HepG2 (cell line): Measurements from ENCODE around the gene PRKAR1A. TPM values are rescaled to one million over a fixed set of nuclear protein-coding genes. Genes with fewer than 3 reads are reported as not detected.

Experiments
- FOXK1 ChIP-seq: sonication (generic); formaldehyde crosslinking; IDR thresholded peaks from 2 replicates; pipeline ENCODE4 v1.4.0; 2020; ENCODE audit warnings: low read depth, missing genetic modification reagents, borderline replicate concordance
- HNF4A ChIP-seq: sonication (generic); formaldehyde crosslinking; IDR thresholded peaks from 2 replicates; pipeline ENCODE4 v1.4.0; 2020; ENCODE audit warnings: missing genetic modification reagents
- HOMEZ ChIP-seq: IDR thresholded peaks from 2 replicates; pipeline ENCODE4 v1.6.1; 2016; ENCODE audit warnings: low read depth
- MAFK ChIP-seq, 2 experiments: IDR thresholded peaks in 1 of 2; conservative IDR thresholded peaks in 1 of 2; 2 replicates each; pipeline ENCODE4 v1.6.1; 2011; ENCODE audit warnings: improper control_type of control experiment in 2 of 2, low read length in 2 of 2
- MAZ ChIP-seq, 2 experiments: sonication (generic) in 1 of 2; formaldehyde crosslinking in 1 of 2; IDR thresholded peaks; 2 replicates each; pipeline versions ENCODE4 v1.5.0 to v1.6.1; 2012 to 2020; ENCODE audit warnings: low read depth in 2 of 2, mild to moderate bottlenecking in 2 of 2, borderline replicate concordance in 1 of 2, improper control_type of control experiment in 1 of 2, low read length in 1 of 2, missing genetic modification reagents in 1 of 2, moderate library complexity in 1 of 2
- MEIS1 ChIP-seq: sonication (generic); formaldehyde crosslinking; IDR thresholded peaks from 2 replicates; pipeline ENCODE4 v1.9.0; 2021; ENCODE audit warnings: mild to moderate bottlenecking, missing genetic modification reagents, moderate library complexity, borderline replicate concordance
- MTF2 ChIP-seq: sonication (generic); formaldehyde crosslinking; IDR thresholded peaks from 2 replicates; pipeline ENCODE4 v1.5.0; 2020; ENCODE audit warnings: missing genetic modification reagents, borderline replicate concordance
- U2AF2 ChIP-seq: fragments of 200-400 bp; formaldehyde crosslinking; IDR thresholded peaks from 2 replicates; pipeline ENCODE4 v1.6.1; 2017; ENCODE audit warnings: low read depth, mild to moderate bottlenecking, low read length
- ZFP91 ChIP-seq: sonication (generic); formaldehyde crosslinking; IDR thresholded peaks from 2 replicates; pipeline ENCODE4 v1.9.0; 2022; ENCODE audit warnings: missing genetic modification reagents, mild to moderate bottlenecking, borderline replicate concordance
- ZNF253 ChIP-seq: sonication (generic); formaldehyde crosslinking; IDR thresholded peaks from 2 replicates; pipeline ENCODE4 v1.8.0; 2022; ENCODE audit warnings: mild to moderate bottlenecking, missing genetic modification reagents, borderline replicate concordance
- ZNF782 ChIP-seq: sonication (generic); formaldehyde crosslinking; IDR thresholded peaks from 2 replicates; pipeline ENCODE4 v1.4.0; 2020; ENCODE audit warnings: missing genetic modification reagents, mild to moderate bottlenecking, borderline replicate concordance
- polyA plus RNA-seq, 8 experiments: library from polyadenylated mRNA; depleted of rRNA in 3 of 8; stranded (reverse) in 7 of 8; unstranded in 1 of 8; fragments of >200 nt; fragmentation: Illumina TruSeq in 4 of 8; extraction: Trizol in 4 of 8; gene quantifications; 2 replicates each; pipeline versions ENCODE4 v1.2.1 to v1.2.3, GENCODE V29; 2011 to 2016; ENCODE audit warnings: low read depth in 4 of 8, missing spikeins in 1 of 8, mixed read lengths in 1 of 8; ENCODE audit not compliant: insufficient read depth in 1 of 8
- total RNA-seq, 5 experiments: library from RNA; depleted of rRNA; stranded (reverse); fragments of >200 nt; fragmentation: Illumina TruSeq; extraction: Trizol; gene quantifications; 2 replicates each; pipeline ENCODE4 v1.2.3, GENCODE V29; 2016; ENCODE audit warnings: low read depth in 1 of 5
- TF ChIP-seq, protein P1 (sequence below): IDR thresholded peaks from 2 replicates; pipeline ENCODE4 v1.6.1; 2016; ENCODE audit warnings: mild to moderate bottlenecking
- TF ChIP-seq, protein P2 (sequence below): sonication (generic); formaldehyde crosslinking; IDR thresholded peaks from 2 replicates; pipeline ENCODE4 v1.8.0; 2022; ENCODE audit warnings: mild to moderate bottlenecking, missing genetic modification reagents
- TF ChIP-seq, protein P3 (sequence below): sonication (generic); formaldehyde crosslinking; IDR thresholded peaks from 2 replicates; pipeline ENCODE4 v1.5.1; 2020; ENCODE audit warnings: mild to moderate bottlenecking, missing genetic modification reagents
- TF ChIP-seq, protein P4 (sequence below): sonication (generic); formaldehyde crosslinking; IDR thresholded peaks from 2 replicates; pipeline ENCODE4 v1.4.0; 2020; ENCODE audit warnings: low read depth, mild to moderate bottlenecking, missing genetic modification reagents

PRKAR1A gene
- total and polyA plus RNA-seq, 2 of the 13 experiments (the other 11 are each of a cell fraction or from before 2014, with no cell fraction given): 265 to 266 TPM

GRCh38 chr17:68584581-68585303 is 72.5 kb downstream of the PRKAR1A start (continued):
- TF ChIP-seq, protein P1, sequence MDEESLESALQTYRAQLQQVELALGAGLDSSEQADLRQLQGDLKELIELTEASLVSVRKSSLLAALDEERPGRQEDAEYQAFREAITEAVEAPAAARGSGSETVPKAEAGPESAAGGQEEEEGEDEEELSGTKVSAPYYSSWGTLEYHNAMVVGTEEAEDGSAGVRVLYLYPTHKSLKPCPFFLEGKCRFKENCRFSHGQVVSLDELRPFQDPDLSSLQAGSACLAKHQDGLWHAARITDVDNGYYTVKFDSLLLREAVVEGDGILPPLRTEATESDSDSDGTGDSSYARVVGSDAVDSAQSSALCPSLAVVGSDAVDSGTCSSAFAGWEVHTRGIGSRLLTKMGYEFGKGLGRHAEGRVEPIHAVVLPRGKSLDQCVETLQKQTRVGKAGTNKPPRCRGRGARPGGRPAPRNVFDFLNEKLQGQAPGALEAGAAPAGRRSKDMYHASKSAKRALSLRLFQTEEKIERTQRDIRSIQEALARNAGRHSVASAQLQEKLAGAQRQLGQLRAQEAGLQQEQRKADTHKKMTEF (CRISPR knock-in tag): peak; percentile 77; the same call in 1 of the 2 replicates
- no peak for TF ChIP-seq U2AF2
- TF ChIP-seq HOMEZ (CRISPR knock-in tag): peak; percentile 22; the same call in 1 of the 2 replicates
- peak; percentile 28 to 37; a peak in 1 of 4 replicates for TF ChIP-seq MAFK (conservative IDR thresholded peaks at IDR 0.05 in 1 of 2, IDR thresholded peaks at IDR 0.05 in 1 of 2; ENCODE audit: low read length in 2 of 2)
- TF ChIP-seq ZNF782 (CRISPR knock-in tag): peak; percentile 65; the same call in 1 of the 2 replicates
- no peak for TF ChIP-seq ZFP91
- TF ChIP-seq, protein P2, sequence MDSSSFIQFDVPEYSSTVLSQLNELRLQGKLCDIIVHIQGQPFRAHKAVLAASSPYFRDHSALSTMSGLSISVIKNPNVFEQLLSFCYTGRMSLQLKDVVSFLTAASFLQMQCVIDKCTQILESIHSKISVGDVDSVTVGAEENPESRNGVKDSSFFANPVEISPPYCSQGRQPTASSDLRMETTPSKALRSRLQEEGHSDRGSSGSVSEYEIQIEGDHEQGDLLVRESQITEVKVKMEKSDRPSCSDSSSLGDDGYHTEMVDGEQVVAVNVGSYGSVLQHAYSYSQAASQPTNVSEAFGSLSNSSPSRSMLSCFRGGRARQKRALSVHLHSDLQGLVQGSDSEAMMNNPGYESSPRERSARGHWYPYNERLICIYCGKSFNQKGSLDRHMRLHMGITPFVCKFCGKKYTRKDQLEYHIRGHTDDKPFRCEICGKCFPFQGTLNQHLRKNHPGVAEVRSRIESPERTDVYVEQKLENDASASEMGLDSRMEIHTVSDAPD (CRISPR knock-in tag): peak; percentile 98
- peak; percentile 98 for TF ChIP-seq MEIS1
- TF ChIP-seq, protein P3, sequence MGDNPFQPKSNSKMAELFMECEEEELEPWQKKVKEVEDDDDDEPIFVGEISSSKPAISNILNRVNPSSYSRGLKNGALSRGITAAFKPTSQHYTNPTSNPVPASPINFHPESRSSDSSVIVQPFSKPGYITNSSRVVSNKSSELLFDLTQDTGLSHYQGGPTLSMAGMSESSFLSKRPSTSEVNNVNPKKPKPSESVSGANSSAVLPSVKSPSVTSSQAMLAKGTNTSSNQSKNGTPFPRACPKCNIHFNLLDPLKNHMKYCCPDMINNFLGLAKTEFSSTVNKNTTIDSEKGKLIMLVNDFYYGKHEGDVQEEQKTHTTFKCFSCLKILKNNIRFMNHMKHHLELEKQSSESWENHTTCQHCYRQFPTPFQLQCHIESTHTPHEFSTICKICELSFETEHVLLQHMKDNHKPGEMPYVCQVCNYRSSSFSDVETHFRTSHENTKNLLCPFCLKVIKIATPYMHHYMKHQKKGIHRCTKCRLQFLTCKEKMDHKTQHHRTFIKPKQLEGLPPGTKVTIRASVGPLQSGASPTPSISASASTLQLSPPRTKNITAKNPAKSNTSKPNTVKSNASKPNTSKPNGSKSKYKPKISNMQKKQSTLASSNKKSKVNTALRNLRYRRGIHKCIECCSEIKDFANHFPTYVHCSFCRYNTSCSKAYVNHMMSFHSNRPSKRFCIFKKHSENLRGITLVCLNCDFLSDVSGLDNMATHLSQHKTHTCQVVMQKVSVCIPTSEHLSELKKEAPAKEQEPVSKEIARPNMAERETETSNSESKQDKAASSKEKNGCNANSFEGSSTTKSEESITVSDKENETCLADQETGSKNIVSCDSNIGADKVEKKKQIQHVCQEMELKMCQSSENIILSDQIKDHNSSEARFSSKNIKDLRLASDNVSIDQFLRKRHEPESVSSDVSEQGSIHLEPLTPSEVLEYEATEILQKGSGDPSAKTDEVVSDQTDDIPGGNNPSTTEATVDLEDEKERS (CRISPR knock-in tag): no peak
- TF ChIP-seq HNF4A (CRISPR knock-in tag): peak; percentile 78
- TF ChIP-seq, protein P4, sequence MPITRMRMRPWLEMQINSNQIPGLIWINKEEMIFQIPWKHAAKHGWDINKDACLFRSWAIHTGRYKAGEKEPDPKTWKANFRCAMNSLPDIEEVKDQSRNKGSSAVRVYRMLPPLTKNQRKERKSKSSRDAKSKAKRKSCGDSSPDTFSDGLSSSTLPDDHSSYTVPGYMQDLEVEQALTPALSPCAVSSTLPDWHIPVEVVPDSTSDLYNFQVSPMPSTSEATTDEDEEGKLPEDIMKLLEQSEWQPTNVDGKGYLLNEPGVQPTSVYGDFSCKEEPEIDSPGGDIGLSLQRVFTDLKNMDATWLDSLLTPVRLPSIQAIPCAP (CRISPR knock-in tag): no peak
- no peak for TF ChIP-seq ZNF253 (CRISPR knock-in tag)
- TF ChIP-seq MTF2 (CRISPR knock-in tag): no peak
- 0 out of 2 replicates have a peak, but pooled peaks have one; percentile 30 for TF ChIP-seq FOXK1 (CRISPR knock-in tag)
- no peak for TF ChIP-seq MAZ (IDR thresholded peaks at IDR 0.05; ENCODE audit: borderline replicate concordance, low read depth, low read length)
- 0 out of 2 replicates have a peak, but pooled peaks have one; percentile 15 for TF ChIP-seq MAZ (CRISPR knock-in tag; IDR thresholded peaks at IDR 0.05; ENCODE audit: low read depth)
